ENCODE results near the gene CAMK4.

The CAMK4 gene

DNA sequence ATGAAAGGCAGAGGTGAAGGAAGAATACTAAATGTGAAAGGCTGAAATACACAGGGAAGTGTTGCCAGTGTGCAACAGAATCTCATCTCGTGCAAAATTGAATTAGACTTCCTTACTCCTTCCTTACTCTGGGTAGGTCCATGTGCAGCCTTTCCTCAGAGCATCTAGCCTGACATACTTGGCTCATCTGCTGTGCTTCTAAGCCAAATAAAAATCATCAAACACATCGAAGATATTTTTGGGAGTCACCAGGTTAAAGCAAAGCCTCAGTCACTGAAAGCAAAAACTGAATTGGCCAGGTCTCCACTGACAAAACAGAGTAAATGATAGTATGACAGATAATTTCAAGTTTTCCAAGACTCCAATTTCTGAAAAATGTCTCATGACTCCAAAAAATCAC lies 268.8 kb downstream of the CAMK4 start:
- DNase-seq (ENCODE audit: low read depth), result no peak

- peak; percentile 31 for DNase-seq (ENCODE audit: low read depth)
These were observed 270.3 kb downstream of the CAMK4 start for GRCh38 chr5:111494355-111494999.

- no peak for DNase-seq (ENCODE audit: low read depth)
These were observed 271.0 kb downstream of the CAMK4 start for GRCh38 chr5:111495159-111495558.

GRCh38 chr5:111498346-111498745 lies 274.2 kb downstream of the CAMK4 start:
- DNase-seq (ENCODE audit: low read depth), result peak; percentile 20

- DNase-seq (ENCODE audit: low read depth), result peak; percentile 67
These were observed 278.8 kb downstream of the CAMK4 start for GRCh38 chr5:111502956-111503355.

- DNase-seq (ENCODE audit: low read depth), result no peak
These were observed 280.9 kb downstream of the CAMK4 start for GRCh38 chr5:111505096-111505495.

DNA sequence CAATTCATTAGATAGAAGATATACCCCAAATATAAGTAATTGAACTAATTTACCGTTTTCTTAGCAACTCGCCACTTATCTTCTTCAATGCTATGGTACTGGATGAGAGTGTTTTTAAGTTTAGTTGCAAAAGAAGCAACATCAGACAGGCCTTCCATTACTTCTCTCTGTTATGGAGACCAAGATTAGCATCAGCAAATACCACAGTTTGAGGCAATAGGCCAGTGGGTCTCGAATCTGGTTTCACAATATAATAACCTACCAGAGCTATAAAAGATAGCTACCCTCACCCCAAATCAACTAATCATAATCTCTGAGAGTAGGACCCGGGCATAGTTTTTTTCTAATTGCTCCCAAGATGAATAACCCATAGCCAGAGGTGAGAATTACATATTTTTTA lies 283.1 kb downstream of the CAMK4 start:
- DNase-seq (ENCODE audit: low read depth), result peak; percentile 53

DNA sequence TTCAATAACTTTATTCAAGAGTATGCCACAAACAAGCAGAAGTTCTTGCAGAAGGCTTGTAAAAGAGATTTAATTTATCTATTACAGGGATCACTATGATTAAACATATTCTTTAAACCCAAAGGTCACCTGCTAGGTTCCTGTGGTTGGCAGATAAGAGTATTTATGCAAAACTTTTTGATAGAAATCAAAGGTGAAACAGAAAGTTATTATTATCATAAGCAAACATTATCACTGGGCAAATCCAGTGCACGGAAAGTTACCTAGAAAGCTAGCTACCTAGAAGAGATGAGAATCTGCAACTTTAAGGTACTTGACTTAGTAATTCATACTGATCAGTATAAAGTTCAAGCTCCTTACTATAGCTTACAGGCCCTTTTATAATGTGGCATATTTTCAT lies 284.9 kb downstream of the CAMK4 start:
- DNase-seq (ENCODE audit: low read depth), result no peak

- DNase-seq (ENCODE audit: low read depth), result peak; percentile 50
These were observed 287.1 kb downstream of the CAMK4 start for GRCh38 chr5:111511174-111511830.

DNA sequence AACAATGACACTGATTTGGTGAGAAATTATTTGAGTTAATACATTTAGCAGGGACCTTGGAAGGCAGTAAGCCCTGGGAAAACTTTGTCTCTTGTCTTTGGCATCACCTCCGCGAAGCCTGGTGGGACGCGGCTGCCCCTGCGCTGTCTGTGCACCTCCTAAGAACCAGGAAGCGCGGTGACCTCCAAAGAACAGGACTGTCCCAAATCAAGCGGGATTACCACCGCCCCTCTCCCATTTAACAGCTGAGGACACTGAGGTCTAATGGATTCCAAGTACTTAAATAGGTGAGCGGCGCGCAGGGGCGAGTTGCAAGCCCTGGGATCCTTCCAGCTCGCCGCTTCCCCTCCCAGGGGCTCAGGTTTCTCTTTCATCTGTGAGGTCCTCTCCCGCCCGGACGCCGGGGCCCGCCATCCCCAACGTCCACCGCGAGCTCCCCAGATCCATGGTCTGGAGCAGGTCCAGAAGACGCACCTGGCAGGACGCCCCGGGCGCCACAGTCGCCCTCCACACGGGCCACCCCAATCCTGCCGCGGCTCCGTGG lies 287.7 kb downstream of the CAMK4 start:
- DNase-seq (ENCODE audit: low read depth), result peak; percentile 59

- peak; percentile 99 for DNase-seq (ENCODE audit: low read depth)
These were observed 288.4 kb downstream of the CAMK4 start, which contains the start of gene STARD4 for GRCh38 chr5:111512375-111513130. Gene STARD4, minus strand, starts transcription at chr5:111512535. Its CDS starts 5,102 bp downstream, at chr5:111507433.

GRCh38 chr5:111513131-111513520 lies 288.9 kb downstream of the CAMK4 start:
- DNase-seq (ENCODE audit: low read depth), result no peak

DNA sequence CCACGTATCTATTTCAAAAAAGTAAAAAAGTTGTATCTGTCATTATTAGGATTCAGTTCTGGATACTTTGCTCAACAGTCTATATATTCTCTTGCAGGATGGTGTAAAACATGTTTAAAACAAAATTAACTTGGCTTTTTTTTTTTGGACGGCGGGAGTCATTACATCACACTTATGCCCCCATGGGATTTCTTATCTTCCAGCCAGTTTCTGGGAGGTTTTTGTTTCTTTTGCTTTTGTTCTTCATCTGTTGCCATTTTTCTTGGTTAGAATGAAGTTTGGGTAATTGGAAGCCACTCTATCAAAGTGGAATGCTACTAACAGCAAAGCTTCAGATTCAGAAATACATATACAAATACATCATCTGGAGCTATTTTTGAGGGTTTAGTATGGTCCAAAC lies 289.9 kb downstream of the CAMK4 start:
- no peak for DNase-seq (ENCODE audit: low read depth)

DNA sequence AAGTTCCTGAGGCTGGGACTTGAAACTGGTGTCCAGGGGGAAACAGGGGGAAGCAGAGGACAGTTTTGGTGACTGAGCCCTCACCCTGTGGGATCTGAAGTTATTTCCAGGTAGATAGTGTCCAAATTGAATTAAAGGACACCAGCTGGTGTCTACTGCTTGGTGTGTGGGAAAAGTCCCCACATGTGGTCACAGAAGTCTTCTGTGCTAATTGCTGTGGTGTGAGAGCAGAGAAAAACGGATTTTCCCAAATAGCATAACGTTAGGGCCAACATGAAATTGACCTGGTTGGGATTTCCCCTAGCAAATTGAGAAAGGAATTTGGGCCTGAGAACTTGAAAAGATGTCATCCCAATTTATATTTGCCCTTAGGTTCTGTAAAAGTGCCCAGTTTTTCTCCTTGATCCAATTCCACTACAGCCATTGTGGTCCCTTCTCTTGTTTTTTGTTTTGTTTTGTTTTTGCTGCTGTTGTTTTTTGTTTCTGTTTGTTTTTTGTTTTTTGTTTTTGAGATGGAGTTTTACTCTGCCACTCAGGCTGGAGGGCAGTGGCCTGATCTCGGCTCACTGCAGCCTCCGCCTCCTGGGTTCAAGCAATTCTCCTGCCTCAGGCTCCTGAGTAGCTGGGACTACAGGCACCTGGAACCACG lies 293.8 kb downstream of the CAMK4 start:
- DNase-seq (ENCODE audit: low read depth), result no peak

- no peak for DNase-seq (ENCODE audit: low read depth)
These were observed 294.6 kb downstream of the CAMK4 start for GRCh38 chr5:111518777-111519176.

- no peak for DNase-seq (ENCODE audit: low read depth)
These were observed 296.7 kb downstream of the CAMK4 start for GRCh38 chr5:111520908-111521307.

GRCh38 chr5:111528056-111528455 lies 303.9 kb downstream of the CAMK4 start:
- no peak for DNase-seq (ENCODE audit: low read depth)

DNA sequence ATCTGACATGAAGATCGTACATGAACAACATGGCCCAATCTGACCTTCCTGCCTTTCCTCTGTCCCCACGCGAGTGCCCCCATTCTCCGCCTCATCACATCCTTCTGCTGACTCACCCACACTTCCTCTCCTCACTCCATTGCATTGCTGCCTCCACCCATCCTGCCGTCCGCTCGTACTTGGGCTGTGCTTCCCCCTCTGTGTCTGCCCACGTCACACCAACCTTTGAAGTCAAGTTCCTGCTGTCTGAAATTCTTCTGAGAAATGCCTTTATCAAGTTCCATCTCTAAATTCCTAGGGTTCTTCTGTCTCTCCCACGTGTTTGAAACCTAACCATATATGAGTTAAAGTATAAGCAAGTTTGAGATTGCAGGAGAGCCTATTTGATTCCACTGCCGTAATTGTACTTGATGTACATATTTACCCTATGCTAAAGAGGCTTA lies 306.1 kb downstream of the CAMK4 start:
- DNase-seq (ENCODE audit: low read depth), result peak; percentile 99

- peak; percentile 23 for DNase-seq (ENCODE audit: low read depth)
These were observed 308.9 kb downstream of the CAMK4 start for GRCh38 chr5:111532886-111533582.

DNA sequence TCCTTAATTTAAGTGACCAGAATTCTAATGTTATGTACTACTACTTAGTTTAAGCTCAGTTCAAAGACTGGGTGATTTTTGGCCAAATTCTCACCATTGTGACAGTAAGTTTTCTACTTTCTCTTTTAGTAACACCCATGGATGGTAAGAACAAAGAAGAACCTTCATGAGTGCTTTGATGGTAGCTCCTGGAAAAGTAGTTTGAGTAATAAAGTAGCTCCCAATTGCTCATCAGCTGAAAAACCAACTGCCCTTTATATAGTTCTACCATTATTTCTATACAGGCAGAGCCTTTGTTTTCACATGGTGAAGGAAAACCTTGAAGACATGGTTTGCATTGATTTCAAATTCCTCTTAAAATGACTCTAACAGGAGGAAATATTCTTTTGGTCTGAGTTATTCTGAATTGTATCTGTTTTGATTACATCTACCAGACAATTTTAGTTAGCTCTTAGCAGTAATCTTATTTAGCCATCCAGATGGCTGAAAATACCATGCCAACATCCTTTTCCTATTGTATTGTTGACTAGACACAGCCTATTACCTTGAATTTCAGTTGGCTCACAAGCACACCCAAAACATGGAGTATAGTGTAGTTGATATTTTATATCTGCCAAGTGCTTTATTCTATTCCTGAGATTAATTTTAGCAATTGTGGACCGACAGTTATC lies 311.8 kb downstream of the CAMK4 start:
- DNase-seq (ENCODE audit: low read depth), result no peak
